Osteoblast (primary cell): ENCODE measurements around the gene IBA57. TPM values are rescaled to one million over a fixed set of nuclear protein-coding genes. Genes with fewer than 3 reads are reported as not detected.
A peak's percentile ranks its signal among the peaks of the same experiment; 100 is the strongest.

Experiments used
- DNase-seq: peaks from one replicate; pipeline ENCODE4 v3.0.0; 2011; ENCODE audit warnings: low spot score, mixed read lengths; ENCODE audit not compliant: insufficient read length; ENCODE audit errors: missing footprints
- H2AFZ ChIP-seq: 2 replicates; pipeline ENCODE4 v1.6.0; 2011; ENCODE audit warnings: mild to moderate bottlenecking, low read length
- H3K27ac ChIP-seq: 2 replicates; pipeline ENCODE4 v1.5.1; 2011; ENCODE audit warnings: mild to moderate bottlenecking, low read depth, low read length, moderate library complexity
- H3K27me3 ChIP-seq: 2 replicates; pipeline ENCODE4 v1.6.0; 2012; ENCODE audit warnings: mild to moderate bottlenecking, control low read depth, inconsistent platforms, low read length, moderate library complexity; ENCODE audit not compliant: insufficient read depth
- H3K36me3 ChIP-seq: 2 replicates; pipeline ENCODE4 v1.5.1; 2011; ENCODE audit warnings: mild to moderate bottlenecking, low read length, control low read depth, moderate library complexity; ENCODE audit not compliant: insufficient read depth
- H3K4me1 ChIP-seq: 2 replicates; pipeline ENCODE4 v1.5.1; 2011; ENCODE audit warnings: mild to moderate bottlenecking, low read length, control low read depth, moderate library complexity; ENCODE audit not compliant: insufficient read depth
- H3K4me2 ChIP-seq: 2 replicates; pipeline ENCODE4 v1.6.0; 2011; ENCODE audit warnings: mild to moderate bottlenecking, low read length; ENCODE audit not compliant: insufficient read depth
- H3K4me3 ChIP-seq: fragments of 200-600 bp; sonication (generic); 3 replicates; pipeline ENCODE4 v1.5.1; 2012; ENCODE audit warnings: mild to moderate bottlenecking, low read length, inconsistent platforms; ENCODE audit not compliant: insufficient read depth
- H3K79me2 ChIP-seq: 2 replicates; pipeline ENCODE4 v1.6.0; 2012; ENCODE audit warnings: mild to moderate bottlenecking, low read length, control low read depth, inconsistent platforms; ENCODE audit not compliant: insufficient read depth
- H3K9me3 ChIP-seq: 2 replicates; pipeline ENCODE4 v1.5.1; 2011; ENCODE audit warnings: low read depth, low read length, control low read depth
- H4K20me1 ChIP-seq: 2 replicates; pipeline ENCODE4 v1.6.0; 2012; ENCODE audit warnings: mild to moderate bottlenecking, low read length, control low read depth; ENCODE audit not compliant: insufficient read depth
- CTCF ChIP-seq: IDR thresholded peaks from 2 replicates; pipeline ENCODE4 v1.5.1; 2011; ENCODE audit warnings: mild to moderate bottlenecking, low read depth, low read length, moderate library complexity; ENCODE audit errors: extremely low read depth
- small RNA-seq: library from RNA; depleted of rRNA; stranded (forward); fragments of <200 nt; gene quantifications from one replicate; pipeline ENCODE3, GENCODE V24; 2012
- total RNA-seq: library from RNA; depleted of rRNA; stranded (reverse); fragments of >200 nt; gene quantifications from 2 replicates; pipeline ENCODE4 v1.2.3, GENCODE V29; 2012

Gene IBA57
- total RNA-seq, 1 donor: 4.7 TPM

DNA sequence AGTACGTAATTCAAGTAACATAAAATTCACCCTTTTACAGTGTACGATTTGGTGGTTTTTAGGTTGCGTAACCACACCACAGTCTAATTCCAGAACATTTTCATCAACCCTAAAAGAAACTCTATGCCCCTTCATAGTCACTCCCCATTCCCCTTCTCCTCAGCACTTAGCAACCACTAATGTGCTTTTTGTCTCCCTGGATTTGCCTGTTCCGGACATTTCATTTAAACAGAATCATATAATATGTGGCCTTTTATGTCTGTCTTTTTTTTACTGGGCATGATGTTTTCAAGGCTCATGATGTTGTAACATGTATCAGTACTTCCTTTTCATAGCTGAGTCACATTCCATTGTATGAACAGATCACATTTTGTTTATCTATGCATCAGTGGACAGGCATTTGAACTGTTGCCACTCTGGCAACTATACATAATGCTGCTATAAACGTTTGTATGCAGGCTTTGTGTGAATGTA, 63.0 kb downstream of the IBA57 start:
- peak overlapping the region; percentile 45 for H3K4me2 ChIP-seq

DNA sequence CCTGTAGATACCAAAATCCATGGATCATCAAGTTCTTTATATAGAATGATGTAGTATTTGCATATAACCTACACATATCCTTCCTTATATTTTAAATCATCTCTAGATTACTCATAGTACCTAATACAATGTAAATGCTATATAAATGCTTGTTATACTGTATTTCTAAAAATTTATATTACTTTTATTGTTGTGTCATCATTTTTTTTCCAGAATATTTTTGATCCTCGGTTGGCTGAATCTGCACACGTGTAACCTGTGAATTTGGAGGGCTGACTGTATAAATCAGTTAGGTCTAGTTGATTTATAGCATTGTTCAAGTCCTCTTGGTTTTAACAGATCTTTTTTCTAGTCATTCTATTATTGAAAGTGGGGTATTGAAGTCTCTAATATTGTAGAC, 65.6 kb downstream of the IBA57 start:
- no peak for DNase-seq
- no peaks in the 10 kb centered on the region for H3K27me3 ChIP-seq
- no peak for TF ChIP-seq CTCF
- H2AFZ ChIP-seq: no peak overlapping the region
- H3K4me2 ChIP-seq: no peak overlapping the region
- H3K4me3 ChIP-seq: no peak overlapping the region
- no peaks in the 10 kb centered on the region for H4K20me1 ChIP-seq
- no peak overlapping the region for H3K27ac ChIP-seq
- H3K36me3 ChIP-seq: no peaks in the 10 kb centered on the region
- no peaks in the 10 kb centered on the region for H3K9me3 ChIP-seq
- no peaks in the 10 kb centered on the region for H3K79me2 ChIP-seq
- peaks cover 17% of the 10 kb centered on the region for H3K4me1 ChIP-seq

More for the DNA sequence above, 63.0 kb downstream of the IBA57 start:
- Histone ChIP-seq H3K27me3 (no peaks in the 10 kb centered on the region), H3K4me3 (no peak overlapping the region), H3K27ac (peak overlapping the region; percentile 62), H3K9me3 (peaks cover 5% of the 10 kb centered on the region), H4K20me1 (no peaks in the 10 kb centered on the region), H3K79me2 (no peaks in the 10 kb centered on the region), H3K4me1 (peaks cover 17% of the 10 kb centered on the region), H2AFZ (peak overlapping the region; percentile 48), H3K36me3 (no peaks in the 10 kb centered on the region)
- peak; percentile 49 for DNase-seq
- no peak for TF ChIP-seq CTCF

Small RNA genes lying within 50 kb of the gene (small RNA-seq; reads per million reads assigned to genes)
- not detected for gene AL359510.1

Other genes with a start within 250 kb of the IBA57 start
- 0.36 and 0.88 TPM in 2 replicates for gene WNT9A, start 217.9 kb upstream of the IBA57 start, total RNA-seq
- not detected in 2 replicates for gene WNT3A, start 158.8 kb upstream of the IBA57 start, total RNA-seq
- 231 and 248 TPM in 2 replicates for gene ARF1, start 83.1 kb upstream of the IBA57 start, total RNA-seq
- 5.3 and 5.4 TPM in 2 replicates for gene C1orf35, start 62.5 kb upstream of the IBA57 start, total RNA-seq
- gene MRPL55, start 56.5 kb upstream of the IBA57 start, total RNA-seq: 34.5 and 51.4 TPM in 2 replicates
- 253 and 278 TPM in 2 replicates for gene GUK1, start 25.5 kb upstream of the IBA57 start, total RNA-seq
- 0.88 and 1.4 TPM in 2 replicates for gene GJC2, start 15.9 kb upstream of the IBA57 start, total RNA-seq
- 2.9 and 3.2 TPM in 2 replicates for gene OBSCN, start 42.2 kb downstream of the IBA57 start, total RNA-seq
- 22.1 and 25.7 TPM in 2 replicates for gene TRIM11, start 241.0 kb downstream of the IBA57 start, total RNA-seq